HG02981 (cell line): ENCODE data around the gene LRBA.
"Not testable (repeated sequence)": the region's sequence is repeated elsewhere in the genome, so short reads cannot be mapped to it uniquely, and the experiment has no call there.

Source experiments
- ATAC-seq: cut with Tn5 transposase; IDR thresholded peaks from one replicate; pipeline ENCODE4 v1.9.1; 2021; ENCODE audit warnings: mild to moderate bottlenecking, moderate library complexity; ENCODE audit not compliant: unreplicated experiment

Gene LRBA

GRCh38 chr4:150949342-150949741 is 65.7 kb downstream of the LRBA start:
- ATAC-seq: no peak

DNA sequence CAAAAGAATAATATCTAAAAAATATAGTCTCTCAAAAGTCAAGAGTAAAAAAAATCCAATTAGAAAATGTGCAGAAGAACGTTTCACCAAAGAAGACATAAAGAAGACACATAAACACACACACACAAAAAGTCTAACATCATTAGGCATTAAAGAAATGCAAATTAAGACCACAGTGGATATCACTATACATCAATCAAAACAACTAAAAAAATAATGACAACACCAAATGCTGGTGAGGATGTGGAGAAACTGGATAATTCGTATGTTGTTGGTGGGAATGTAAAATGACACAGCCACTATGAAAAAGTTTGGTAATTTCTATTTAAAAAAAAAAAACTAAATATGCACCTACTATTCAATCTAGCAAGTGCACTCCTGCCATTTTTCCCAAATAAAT is 66.4 kb downstream of the LRBA start:
- ATAC-seq: no peak

GRCh38 chr4:150948074-150948473 is 67.0 kb downstream of the LRBA start:
- no peak for ATAC-seq

- no peak for ATAC-seq
Observed at GRCh38 chr4:150944660-150945059, 70.4 kb downstream of the LRBA start.

DNA sequence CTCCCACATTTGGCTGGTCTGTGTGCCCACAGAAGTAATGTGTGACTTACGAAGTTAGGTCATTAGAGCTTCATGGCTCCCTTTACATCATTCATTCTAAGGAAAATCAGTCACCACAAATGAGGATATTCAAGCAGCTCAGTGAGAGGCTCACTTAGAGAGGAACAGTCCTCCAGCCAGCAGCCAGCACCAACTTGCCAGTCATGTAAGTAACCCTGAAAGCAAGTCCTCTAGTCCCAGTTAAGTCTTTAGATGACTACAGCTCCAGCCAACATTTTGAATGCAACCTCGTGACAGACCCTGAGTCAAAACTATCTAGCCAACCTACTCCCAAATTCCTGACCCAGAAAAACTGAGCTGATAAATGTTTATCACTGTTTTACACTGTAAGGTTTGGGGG is 71.3 kb downstream of the LRBA start:
- no peak for ATAC-seq

DNA sequence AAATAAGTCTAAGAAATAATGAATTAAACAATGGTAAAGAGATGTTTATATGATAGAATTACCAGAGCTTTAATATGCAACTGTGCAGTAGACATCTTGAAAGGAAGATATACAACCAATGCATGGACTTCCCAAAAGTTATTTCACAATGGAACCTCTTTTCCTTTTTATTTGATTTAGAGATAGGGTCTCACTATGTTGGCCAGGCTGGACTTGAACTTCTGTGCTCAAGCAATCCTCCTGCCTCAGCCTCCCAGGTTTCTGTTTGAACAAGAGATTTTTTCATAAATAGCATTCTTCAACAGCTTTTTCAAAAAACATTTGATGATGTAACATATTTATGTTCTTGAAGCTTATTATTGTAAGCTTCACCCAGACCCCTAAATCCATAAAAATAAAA is 72.0 kb downstream of the LRBA start:
- ATAC-seq: no peak

DNA sequence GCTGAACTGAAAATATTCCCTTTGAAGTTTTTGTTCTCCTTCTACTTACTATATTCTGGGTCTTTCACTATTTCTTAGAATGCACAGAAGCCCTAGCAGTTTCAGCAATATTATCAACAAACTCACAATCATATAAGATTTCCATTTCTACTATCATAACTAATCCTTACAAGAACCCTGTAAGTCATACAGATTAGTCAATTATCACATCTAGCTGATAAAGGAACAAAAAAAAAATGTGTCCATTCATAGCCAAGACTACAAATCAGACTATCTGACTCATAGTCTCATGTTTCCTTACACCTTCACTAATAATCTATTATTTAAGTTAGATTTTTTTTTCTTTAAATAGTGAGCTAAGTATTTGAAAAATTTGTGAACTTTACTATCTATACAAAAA is 72.5 kb downstream of the LRBA start:
- no peak for ATAC-seq

DNA sequence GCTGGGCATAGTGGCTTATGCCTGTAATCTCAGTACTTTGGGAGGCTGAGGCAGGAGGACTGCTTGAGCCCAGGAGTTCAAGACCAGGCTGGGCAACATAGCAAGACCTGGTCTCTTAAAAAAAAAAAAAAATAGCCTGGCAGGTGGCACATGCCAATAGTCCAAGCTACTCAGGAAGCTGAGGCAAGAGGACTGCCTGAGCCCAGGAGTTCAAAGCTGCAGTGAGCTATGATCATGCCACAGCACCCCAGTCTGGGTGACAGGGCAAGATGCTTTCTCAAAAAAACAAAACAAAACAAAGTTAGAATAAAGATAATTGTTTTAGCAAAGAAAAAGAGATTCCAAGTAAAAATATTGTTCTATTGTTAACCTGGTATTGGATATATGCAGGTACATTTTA is 75.0 kb downstream of the LRBA start:
- ATAC-seq: no peak

- ATAC-seq: no peak
Observed at GRCh38 chr4:150939530-150939929, 75.6 kb downstream of the LRBA start.

DNA sequence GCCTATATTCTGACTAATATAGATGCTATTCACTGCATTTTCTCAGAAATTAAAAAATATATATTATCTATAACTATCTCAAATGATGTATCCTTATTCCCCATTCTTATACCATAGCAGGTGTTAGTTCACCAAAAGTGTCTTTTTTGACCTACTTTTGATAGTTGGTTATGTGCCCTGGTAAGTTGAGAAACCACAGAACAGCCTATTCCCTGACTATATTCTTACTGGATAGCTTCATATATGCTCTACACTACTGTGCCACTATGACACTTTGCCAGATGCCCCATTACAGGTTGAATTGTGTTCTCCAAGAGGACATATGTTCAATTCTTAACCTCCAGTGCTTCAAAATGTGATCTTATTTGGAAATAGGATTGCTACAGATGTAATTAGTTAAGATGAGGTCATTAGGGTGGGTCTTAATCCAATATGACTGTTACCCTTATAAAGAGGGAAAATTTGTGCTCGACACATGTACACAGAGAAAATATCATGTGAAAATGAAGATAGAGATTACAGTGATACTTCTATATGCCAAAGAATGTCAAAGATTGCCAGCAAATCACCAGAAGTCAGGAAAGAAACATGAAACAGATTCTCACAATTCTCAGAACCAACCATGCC is 76.1 kb downstream of the LRBA start:
- ATAC-seq: no peak

DNA sequence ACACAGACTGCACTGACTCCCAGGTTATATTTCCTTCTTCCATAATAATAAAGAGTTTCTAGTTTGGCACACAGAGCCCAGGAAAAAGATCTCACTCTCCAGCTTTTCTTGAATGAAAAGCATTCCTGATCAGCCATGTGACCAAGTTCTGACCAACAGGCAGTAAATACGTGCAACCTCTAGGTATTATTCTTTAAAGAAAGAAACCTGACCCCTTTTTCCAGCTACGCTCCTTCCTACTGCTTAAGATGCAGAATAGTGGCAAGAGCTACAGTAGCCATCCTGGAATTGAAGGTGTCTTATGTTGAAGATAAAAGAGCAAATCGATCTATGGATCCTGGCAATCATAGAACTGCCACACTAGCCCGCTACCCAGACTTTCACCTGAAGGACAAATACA is 76.7 kb downstream of the LRBA start:
- no peak for ATAC-seq

- no peak for ATAC-seq
Observed at GRCh38 chr4:150934022-150934421, 81.1 kb downstream of the LRBA start.

- no peak for ATAC-seq
Observed at GRCh38 chr4:150931796-150932195, 83.3 kb downstream of the LRBA start.

DNA sequence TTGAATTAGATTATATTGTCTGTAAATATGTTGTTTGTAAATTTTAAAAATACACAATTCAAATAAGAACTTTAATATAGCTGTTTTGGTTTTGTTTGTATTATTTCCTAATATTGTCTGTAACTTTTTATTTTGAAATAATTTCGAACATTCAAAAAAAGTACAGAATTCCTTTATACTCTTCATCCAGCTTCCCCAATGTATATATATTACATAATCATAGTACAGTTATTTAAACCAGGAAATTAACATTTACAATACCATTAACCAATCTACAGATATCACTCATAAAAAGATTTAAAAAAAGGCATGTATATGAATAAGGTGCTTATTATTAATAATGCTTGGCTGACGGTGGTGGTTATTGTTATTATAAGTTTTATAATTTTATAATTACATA is 84.1 kb downstream of the LRBA start:
- no peak for ATAC-seq

GRCh38 chr4:150923945-150924344 is 91.1 kb downstream of the LRBA start:
- ATAC-seq: no peak

DNA sequence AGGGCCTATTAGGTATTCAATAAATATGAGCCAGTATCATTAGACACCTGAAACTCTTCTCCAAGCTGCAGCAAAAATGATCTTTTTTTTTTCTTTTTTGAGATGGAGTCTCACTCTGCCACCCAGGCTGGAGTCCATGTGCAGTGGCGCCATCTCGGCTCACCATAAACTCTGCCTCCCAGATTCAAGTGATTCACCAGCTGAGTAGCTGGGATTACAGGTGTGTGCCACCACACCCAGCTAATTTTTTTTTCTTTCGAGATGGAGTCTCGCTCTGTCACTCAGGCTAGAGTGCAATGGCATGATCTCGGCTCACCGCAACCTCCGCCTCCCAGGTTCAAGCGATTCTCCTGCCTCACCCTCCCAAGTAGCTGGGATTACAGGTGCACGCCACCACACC is 93.6 kb downstream of the LRBA start:
- not testable (repeated sequence) for ATAC-seq

- not testable (repeated sequence) for ATAC-seq
Observed at GRCh38 chr4:150918562-150918961, 96.5 kb downstream of the LRBA start.

DNA sequence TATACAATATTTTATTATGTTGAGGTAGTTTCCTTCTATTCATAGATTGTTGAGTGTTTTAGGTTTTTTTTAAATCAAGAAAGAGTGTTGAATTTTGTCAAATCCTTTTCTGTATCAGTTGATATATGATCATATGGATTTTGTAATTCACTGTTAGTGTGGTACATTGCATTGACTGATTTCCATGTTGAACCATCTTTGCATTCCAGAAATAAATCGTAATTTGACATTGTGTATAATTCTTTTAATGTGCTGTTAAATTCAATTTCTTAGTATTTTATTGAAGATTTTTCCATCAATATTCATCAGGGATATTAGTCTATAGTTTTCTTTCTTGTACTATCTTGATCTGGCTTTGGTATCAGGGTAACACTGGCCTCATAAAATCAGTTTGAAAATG is 103.8 kb downstream of the LRBA start:
- ATAC-seq: no peak

GRCh38 chr4:150909116-150909515 is 106.0 kb downstream of the LRBA start:
- ATAC-seq: no peak

- no peak for ATAC-seq
Observed at GRCh38 chr4:150906987-150907633, 108.0 kb downstream of the LRBA start.

DNA sequence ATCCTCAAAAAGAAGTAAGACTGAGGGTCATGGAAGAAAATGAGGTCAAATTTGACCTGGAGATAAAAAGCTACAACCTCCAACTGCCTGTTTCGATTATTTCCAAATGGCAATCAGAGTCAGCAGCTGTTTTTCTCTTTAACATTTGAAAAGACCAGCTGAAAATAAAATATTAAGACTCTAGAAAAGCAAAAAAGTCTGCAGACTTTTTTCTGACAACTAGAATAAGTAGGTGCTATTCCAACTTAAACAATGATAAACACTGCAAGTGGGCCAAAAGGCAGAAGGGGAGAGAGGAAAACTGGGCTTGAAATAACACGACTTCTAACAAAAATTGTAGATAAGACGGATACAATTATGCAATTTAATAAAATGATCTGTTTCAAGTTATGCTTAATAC is 110.4 kb downstream of the LRBA start:
- no peak for ATAC-seq

DNA sequence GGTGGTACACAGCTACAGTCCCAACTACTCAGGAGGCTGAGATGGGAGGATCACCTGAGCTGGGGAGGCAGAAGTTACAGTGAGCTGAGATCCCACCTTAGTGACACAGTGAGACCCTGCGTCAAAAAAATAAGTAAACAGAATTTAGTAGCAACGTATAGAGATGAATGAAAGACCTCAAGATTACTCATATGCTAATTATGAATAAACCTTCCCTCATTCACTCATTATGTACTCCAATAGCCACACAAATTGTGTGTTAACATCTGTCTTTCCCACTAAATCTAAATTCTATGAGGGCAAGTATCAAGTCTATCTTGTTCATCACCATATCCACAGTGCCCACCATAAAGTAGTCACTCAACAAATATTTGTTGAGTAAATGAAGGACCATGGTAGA is 111.5 kb downstream of the LRBA start:
- no peak for ATAC-seq

- ATAC-seq: no peak
Observed at GRCh38 chr4:150896497-150896896, 118.6 kb downstream of the LRBA start.
